Hepatic stellate cell (primary cell): ENCODE data around the gene PTBP1.
"Not testable (repeated sequence)": the region's sequence is repeated elsewhere in the genome, so short reads cannot be mapped to it uniquely, and the experiment has no call there.

ENCODE experiments used
- DNase-seq: peaks from one replicate; pipeline ENCODE4 v3.0.0; 2011; ENCODE audit warnings: low spot score

The PTBP1 gene

DNA sequence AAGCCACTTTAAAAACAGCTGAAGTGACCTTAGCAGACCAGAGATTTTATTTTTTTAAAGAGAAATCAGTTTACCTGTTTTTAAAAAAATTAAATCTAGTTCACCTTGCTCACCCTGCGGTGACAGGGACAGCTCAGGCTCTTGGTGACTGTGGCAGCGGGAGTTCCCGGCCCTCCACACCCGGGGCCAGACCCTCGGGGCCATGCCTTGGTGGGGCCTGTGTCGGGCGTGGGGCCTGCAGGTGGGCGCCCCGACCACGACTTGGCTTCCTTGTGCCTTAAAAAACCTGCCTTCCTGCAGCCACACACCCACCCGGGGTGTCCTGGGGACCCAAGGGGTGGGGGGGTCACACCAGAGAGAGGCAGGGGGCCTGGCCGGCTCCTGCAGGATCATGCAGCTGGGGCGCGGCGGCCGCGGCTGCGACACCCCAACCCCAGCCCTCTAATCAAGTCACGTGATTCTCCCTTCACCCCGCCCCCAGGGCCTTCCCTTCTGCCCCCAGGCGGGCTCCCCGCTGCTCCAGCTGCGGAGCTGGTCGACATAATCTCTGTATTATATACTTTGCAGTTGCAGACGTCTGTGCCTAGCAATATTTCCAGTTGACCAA, 13.7 kb downstream of the PTBP1 start:
- DNase-seq, result no peak

DNA sequence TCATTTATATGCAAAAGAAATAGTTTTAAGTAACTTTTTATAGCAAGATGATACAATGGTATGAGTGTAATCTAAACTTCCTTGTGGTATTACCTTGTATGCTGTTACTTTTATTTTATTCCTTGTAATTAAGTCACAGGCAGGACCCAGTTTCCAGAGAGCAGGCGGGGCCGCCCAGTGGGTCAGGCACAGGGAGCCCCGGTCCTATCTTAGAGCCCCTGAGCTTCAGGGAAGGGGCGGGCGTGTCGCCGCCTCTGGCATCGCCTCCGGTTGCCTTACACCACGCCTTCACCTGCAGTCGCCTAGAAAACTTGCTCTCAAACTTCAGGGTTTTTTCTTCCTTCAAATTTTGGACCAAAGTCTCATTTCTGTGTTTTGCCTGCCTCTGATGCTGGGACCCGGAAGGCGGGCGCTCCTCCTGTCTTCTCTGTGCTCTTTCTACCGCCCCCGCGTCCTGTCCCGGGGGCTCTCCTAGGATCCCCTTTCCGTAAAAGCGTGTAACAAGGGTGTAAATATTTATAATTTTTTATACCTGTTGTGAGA, 14.3 kb downstream of the PTBP1 start:
- no peak for DNase-seq

DNA sequence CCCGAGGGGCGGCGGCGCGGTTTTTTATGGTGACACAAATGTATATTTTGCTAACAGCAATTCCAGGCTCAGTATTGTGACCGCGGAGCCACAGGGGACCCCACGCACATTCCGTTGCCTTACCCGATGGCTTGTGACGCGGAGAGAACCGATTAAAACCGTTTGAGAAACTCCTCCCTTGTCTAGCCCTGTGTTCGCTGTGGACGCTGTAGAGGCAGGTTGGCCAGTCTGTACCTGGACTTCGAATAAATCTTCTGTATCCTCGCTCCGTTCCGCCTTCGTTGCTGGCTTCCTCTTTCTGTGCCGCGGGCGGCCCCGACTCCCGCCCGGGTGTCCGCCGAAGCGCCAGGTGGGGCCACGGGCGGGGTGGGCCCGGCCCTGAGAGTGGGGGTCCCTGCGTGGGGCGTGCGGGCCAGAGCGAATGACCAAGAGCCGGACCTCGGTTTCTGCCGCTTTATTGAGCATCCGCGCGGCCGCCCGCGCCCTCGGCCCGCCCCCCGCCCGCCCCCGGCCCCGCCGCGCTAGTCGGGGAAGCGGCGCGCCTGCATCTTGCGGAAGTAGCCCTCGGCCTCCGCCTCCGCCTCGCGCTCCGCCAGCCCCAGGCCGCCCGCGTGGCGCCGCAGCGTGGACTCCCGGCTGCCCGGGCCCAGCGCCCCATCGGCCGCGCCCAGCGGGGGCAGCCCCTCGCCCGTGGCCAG, 14.9 kb downstream of the PTBP1 start:
- no peak for DNase-seq

DNA sequence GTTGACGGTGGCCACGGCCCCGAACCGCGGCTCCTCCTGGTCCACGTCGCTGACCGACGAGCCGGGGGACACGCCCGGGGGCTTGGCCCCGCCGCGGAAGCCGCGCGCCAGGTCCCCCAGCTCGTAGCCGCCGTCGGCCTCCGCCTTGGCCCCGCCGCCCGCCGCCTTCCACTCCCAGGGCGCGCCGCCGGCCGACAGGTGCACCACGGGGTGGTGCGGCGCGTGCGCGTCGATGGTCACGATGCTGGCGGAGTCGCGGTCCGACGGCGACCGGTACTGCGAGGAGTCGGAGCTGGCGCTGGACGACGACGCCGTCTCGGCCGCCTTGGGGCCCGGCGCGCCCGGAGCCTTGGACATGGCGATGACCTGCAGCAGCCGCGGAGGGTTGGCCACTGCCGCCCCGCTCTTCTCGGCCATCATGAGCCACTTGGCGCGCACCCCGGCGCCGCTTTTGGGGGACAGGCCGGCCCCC, 15.5 kb downstream of the PTBP1 start:
- no peak for DNase-seq

DNA sequence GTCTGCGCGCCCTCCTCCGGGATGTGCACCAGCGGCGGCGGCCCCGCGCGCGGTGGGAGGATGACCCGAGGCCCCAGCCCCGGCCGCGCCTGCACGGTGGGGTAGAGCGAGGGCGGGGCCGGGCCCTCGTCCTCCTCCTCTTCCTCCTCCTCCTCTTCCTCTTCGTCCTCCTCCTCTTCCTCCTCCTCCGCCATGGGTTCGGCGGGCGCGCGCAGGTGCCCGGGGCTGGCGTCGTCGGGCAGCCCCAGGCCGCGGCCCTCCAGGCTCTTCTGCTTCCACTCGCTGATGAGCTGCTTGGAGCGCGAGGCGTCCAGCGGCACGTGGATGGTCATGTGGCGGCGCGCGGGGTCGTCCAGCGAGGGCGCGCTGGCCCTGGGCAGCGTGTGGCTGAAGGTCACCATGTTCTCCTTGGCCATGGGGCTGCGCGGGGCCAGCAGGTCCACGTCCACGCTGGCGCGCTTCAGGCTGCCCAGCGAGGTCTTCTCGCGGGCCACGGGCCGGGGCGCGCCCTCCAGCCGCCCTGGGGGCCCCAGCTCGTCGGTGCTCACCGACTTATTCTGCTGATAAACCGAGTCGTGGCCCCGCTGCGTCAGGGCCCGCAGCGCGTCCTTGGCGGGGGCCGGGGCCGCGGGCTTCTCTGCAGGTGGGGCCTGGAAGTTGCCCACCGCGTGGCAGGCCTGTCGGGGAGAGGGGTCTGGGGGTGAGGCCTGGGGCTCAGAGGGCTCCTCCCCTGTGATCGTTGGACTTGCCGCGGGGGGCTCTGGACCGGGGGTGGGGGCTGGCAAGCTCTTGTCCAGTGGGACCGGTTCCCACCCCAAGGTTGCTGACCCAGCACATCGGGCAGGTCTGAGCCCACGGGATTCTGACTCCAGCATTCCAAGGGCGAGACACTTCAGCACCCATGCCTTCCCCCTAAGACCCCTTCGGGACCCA, 16.2 kb downstream of the PTBP1 start:
- no peak for DNase-seq

DNA sequence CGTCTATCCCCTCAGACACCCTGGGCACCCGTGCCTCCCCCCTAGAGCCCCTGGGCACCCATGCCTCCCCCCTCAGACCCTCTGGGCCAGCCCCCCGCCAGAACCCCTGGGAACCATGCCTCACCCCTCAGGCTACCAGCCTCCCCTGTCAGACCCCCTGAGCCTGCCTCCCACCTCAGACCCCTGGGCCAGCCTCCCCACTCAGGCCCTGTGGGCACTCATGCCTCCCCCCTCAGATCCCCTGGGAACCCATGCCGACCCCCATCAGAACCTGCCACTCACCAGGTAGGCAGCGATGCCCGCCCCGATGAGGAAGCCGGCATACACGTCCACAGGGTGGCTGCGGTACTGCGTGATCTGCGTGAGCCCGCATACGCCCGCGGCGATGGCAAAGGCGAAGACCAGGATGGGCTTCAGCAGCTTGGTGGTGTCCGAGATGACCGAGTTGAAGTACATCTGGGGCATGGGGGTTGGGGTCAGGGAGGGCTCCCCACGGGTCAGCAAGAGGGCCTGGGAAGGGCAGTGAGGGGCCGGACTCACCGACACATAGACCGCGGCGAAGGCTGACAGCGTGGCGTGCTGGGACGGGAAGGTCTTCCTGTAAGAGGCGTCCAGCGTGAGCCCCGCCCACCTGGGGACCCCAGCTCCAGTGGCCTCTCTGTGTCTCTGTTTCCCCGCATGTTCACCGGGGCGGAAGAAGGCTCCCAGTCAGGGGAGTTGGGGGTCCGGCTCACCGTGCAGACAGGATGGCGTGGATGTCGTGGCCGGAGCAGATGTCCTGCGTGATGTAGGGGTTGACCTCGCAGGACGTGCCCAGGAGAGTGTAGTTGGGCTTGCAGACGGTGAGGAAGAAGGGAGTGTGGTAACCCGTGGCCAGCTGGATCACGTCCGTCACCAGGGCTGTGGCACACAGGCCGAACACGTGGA, 17.2 kb downstream of the PTBP1 start:
- DNase-seq, result no peak

DNA sequence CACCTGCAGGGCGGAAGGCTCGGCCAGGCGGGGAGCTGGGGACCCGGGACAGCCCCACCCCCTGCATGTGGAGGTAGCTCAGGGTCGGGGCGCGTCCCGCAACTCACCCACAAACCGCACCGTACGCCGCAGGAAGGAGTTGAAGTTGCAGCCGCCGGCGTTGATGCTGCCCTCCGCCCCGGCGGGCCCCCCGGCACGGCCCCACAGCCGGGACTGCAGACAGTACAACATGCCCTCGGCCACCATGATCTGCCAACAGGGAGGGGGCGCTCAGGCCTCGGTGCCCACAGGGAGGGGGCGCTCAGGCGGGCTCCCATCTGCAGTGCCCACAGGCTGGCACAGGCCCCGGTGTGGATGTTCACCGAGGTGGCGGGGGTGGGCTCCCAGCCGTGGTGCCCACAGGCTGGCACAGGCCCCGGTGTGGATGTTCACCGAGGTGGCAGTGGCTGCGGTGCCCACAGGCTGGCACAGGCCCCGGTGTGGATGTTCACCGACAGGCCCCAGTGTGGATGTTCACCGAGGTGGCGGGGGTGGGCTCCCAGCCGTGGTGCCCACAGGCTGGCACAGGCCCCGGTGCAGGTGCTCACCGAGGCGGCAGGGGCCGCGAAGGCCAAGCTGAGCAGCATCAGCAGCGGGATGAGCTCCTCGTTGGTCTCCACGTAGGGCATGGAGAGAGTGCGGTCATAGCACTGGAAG, 18.0 kb downstream of the PTBP1 start:
- no peak for DNase-seq

DNA sequence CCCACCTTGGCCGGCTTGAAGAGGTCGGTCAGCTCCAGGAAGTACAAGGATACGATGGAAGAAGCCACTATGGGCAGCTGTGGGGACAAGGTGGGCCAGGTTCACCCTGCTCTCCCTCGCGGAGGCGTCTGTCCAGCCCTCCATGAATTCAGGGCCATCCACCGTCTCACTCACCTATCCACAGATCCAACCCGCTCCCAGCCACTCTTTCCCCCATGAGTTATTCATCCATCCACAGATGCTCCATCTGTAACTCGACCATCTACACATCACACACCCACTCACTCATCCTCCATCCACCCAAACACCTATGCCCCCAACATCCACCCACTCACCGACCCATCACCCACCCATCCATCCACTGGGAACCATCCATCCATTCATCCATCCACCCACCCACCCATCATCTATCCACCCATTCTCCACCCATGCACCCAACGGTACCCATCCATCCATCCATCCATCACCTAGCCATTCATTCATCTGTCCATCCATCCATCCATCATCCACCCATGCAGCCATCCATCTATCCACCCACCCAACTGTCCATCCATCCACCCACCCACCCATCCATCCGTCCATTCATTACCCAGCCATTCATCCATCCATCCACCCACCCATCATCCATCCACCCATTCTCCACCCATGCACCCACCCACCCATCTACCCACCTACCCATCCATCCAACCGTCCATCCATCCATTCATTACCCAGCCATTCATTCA, 18.7 kb downstream of the PTBP1 start:
- DNase-seq, result no peak

DNA sequence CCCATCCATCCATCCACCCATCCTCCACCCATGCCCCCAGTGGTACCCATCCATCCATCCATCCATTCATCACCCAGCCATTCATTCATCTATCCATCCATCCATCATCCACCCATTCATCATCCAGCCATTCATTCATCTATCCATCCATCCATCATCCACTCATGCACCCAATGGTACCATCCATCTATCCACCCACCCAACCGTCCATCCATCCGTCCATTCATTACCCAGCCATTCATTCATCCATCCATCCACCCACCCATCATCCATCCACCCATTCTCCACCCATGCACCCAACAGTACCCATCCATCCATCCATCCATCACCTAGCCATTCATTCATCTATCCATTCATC, 19.2 kb downstream of the PTBP1 start:
- no peak for DNase-seq

DNA sequence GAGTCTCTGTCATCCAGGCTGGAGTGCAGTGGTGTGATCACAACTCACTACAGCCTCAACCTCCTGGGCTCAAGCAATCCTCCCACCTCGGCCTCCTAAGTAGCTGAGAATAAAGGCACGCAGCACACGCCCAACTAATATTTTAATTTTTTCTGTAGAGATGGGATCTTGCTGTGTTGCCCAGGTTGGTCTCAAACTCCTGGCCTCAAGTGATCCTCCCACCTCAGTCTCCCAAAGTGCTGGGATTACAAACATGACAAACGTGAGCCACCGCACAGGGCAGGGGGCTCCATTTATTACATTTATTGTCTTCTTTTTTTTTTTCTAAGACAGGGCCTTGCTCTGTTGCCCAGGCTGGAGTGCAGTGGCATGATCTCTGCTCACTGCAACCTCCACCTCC, 23.0 kb downstream of the PTBP1 start:
- DNase-seq, result not testable (repeated sequence)

DNA sequence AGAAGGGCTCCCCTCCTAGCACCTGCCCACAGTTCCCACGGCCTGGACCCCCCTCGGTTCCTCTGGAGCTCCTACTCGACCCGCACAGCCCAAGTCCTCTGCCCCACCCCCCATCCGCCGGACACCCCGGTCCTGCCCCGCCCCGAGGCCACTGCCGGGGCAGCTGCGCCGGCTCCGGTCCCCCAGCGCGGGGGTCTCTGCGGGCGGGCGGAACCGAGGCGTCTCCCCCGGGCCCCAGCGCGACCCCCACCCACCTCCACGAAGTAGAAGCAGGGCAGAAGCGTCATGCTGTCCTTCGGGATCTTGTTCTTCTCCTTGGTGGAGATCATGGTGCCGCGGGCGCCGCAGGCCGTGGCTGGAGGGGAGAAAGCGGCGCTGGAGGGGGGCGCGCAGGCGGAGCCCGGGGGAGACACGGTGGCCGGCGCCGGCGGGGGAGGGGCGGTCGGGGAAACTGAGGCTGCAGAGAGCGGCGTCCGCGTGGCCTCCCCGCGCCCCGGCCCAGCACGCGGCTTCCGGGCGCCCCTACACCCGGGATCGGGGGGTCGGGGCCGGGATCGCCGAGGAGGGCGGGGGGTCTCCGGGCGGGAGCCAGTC, 24.1 kb downstream of the PTBP1 start:
- no peak for DNase-seq

DNA sequence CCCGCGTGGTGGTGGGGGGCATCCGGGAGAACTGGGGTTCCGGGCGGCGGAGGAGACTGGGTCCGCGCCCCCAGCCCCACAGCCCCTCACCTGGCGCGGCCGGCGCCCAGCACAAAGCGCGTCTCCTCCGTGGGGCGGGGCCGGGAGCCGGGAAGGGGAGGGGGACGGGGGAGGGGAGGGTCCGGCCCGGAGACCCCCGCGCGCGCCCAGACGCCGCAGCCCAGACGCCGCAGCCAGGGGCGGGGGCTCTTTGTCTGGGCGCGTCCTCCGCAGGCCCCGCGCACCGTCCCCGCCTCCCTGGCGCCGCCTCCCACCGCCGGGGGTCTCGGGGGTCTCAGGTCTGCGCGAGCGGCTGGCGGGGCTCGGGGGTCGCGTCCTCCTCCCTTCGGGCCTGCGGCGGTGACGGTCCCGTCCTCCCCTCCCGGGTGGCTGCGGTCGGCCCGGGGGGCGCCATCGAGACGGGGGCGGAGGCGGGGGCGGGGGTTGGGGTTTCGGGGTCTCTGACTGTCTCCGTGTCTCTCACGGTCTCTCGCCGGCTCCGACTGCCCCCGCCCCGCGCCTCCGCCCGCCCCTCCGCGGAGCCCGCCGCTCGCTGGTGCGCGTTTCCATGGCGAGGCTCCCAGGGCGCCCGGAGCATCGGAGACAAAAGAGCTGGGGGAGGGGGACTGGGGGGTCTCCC, 24.7 kb downstream of the PTBP1 start, which contains the start of gene PLPPR3:
Gene PLPPR3 (minus strand): TSS at position 131 of the 679 bp plus-strand sequence. CDS start 396 bp downstream, outside the sequence.
- no peak for DNase-seq

DNA sequence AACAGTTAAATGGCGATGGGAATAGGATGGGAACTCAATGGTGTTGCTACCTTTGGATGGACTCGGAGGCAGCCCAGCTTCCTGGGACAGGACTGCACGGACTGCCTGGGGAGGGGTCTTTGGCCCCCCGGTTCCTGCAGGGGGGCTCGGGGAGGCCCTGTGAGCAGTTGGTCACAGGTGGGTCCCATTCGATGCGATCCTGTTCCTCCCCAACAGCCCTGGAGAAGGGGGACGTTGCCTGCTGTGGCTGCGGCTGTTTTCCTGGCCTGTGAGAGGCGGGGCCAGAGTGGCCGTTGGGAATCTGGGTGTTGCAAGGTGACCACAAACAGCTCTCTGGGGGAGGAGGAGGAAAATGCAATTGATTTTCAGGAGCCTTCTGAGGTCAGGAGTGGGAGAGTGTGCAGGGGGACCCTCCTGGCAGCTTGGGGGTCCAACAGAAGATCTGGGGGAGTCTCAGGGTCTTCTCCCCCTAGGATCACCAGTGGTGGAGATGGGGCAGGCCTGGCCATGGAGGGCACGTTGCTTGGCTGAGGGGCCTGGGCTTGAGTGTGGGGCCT, 26.4 kb downstream of the PTBP1 start:
- DNase-seq, result no peak

DNA sequence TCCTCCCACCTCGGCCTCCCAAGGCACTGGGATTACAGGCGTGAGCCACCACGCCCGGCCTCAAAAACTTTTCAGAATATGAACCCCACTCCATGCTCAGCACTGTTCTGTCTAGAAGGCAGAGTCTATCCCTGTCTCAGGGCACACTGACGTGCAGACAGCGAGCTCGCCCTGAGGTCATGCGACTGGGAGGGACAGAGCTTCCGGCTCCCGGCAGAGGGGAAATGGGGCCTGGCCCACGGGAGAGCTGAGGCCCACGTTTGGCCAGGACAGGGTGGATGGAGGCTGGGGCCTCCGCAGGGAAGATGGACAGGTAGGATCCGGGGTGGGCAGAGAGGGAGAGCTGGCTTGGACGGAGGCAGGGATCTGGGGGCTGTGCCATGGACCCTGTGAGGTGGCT, 27.6 kb downstream of the PTBP1 start:
- no peak for DNase-seq

DNA sequence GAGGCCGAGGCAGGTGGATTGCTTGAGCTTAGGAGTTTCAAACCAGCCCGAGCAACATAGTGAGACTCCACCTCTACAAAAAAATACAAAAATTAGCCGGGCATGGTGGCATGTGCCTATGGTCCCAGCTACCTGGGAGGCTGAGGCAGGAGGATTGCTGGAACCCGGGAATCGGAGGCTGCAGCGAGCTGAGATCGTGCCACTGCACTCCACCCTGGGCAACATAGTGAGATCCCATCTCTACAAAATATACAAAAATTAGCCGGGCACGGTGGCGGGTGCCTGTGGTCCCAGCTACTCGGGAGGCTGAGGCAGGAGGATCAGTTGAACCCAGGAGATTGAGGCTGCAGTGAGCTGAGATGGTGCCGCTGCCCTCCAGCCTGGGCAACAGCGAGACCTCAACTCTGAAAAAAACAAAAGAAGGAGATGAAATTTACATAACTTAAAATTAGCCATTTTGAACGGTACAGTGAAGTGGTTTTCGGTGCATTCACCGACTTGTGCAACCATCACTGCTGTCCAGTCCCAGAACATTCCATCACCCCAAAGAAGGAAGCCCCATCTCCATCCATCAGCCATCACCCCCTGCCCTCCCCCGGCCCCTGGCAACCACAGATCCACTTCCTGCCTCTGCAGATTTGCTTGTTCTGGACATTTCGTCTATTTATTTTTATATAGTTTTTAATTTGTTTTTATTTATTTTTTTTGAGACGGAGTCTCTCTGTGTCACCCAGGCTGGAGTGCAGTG, 28.8 kb downstream of the PTBP1 start:
- DNase-seq, result no peak

DNA sequence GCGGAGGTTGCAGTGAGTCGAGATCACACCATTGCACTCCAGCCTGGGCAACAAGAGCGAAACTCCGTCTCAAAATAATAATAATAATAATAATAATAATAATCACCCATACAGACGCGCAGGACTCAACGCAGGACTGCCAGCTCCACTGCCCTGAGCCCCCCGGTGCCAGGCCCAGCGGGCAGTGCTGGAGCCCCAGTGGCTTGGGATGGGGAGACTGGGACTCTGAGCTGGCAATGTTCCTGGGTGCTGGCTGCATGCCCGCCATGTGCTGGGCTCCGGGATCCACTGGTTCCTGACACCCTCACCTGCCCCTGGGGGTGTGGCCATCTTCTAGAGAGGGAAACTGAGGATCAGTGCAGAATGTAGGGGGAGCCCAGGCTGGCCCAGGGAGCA, 30.1 kb downstream of the PTBP1 start:
- DNase-seq, result no peak

DNA sequence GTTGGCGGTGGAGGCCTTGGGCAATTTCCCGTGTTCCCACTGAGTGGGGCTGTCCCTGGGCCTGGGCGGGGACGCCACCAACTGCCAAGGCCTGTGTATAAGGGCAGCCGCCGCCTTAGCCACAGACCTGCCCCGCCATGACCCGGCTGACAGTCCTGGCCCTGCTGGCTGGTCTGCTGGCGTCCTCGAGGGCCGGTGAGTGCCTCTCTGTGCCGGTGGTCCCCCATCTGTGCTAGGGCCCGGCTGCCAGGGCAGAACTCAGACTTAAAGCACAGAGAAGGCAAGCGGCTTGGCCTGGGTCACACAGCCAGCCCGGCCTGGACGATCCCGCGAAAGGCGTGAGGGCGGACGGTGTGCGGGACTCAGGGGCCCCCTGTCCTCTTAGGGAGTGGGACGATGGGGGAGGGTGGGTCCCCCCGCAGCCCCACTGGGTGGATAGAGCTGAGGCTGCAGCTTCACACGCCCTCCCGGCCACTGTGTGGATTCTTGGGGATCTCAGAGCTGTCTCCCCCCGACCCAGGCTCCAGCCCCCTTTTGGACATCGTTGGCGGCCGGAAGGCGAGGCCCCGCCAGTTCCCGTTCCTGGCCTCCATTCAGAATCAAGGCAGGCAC, 30.6 kb downstream of the PTBP1 start, which contains the start of gene AZU1:
Gene AZU1 (plus strand): TSS at position 128 of the 612 bp plus-strand sequence. CDS start 10 bp downstream, at position 138.
- DNase-seq, result no peak
